ENCODE results near the gene ERAP2.

The ERAP2 gene

GRCh38 chr5:96934708-96935558 is 58.6 kb downstream of the ERAP2 start:
- peak; percentile 93 for DNase-seq

GRCh38 chr5:96935559-96936430 is 59.5 kb downstream of the ERAP2 start, which contains the start of gene LNPEP:
Gene LNPEP (plus strand): TSS chr5:96936080. CDS start chr5:96936156, 76 bp downstream.
- peak; percentile 95 for DNase-seq

GRCh38 chr5:96936431-96937320 is 60.4 kb downstream of the ERAP2 start:
- peak; percentile 54 for DNase-seq

- no peak for DNase-seq
Measured at GRCh38 chr5:96940586-96940985, 64.3 kb downstream of the ERAP2 start.

GRCh38 chr5:96941140-96941539 is 64.8 kb downstream of the ERAP2 start:
- DNase-seq: no peak

- no peak for DNase-seq
Measured at GRCh38 chr5:96942078-96942477, 65.8 kb downstream of the ERAP2 start.

GRCh38 chr5:96942911-96943310 is 66.6 kb downstream of the ERAP2 start:
- DNase-seq: no peak

GRCh38 chr5:96943799-96944198 is 67.5 kb downstream of the ERAP2 start:
- no peak for DNase-seq

- no peak for DNase-seq
Measured at GRCh38 chr5:96945144-96945897, 69.0 kb downstream of the ERAP2 start.

- DNase-seq: no peak
Measured at GRCh38 chr5:96946381-96946780, 70.1 kb downstream of the ERAP2 start.

GRCh38 chr5:96952118-96952750 is 75.9 kb downstream of the ERAP2 start:
- DNase-seq: no peak

GRCh38 chr5:96952974-96953730 is 76.9 kb downstream of the ERAP2 start:
- no peak for DNase-seq

GRCh38 chr5:96957254-96958049 is 81.2 kb downstream of the ERAP2 start:
- peak; percentile 48 for DNase-seq

- DNase-seq: no peak
Measured at GRCh38 chr5:96958977-96959376, 82.7 kb downstream of the ERAP2 start.

GRCh38 chr5:96961053-96961452 is 84.8 kb downstream of the ERAP2 start:
- DNase-seq: no peak

GRCh38 chr5:96962540-96962991 is 86.3 kb downstream of the ERAP2 start:
- no peak for DNase-seq

GRCh38 chr5:96963267-96963666 is 87.0 kb downstream of the ERAP2 start:
- peak; percentile 33 for DNase-seq

GRCh38 chr5:96966801-96967200 is 90.5 kb downstream of the ERAP2 start:
- no peak for DNase-seq

- DNase-seq: no peak
Measured at GRCh38 chr5:96967400-96967799, 91.1 kb downstream of the ERAP2 start.

GRCh38 chr5:96968074-96968473 is 91.8 kb downstream of the ERAP2 start:
- no peak for DNase-seq
